Measurements from ENCODE around the gene KLHDC2.

GRCh38 chr14:49769581-49770211 is 1.7 kb downstream of the KLHDC2 start:
- TF ChIP-seq CTCF (IDR thresholded peaks at IDR 0.05; ENCODE audit: low read depth, low read length, poor library complexity, severe bottlenecking) (no peak), EZH2phosphoT487 (IDR thresholded peaks at IDR 0.05; ENCODE audit: borderline replicate concordance, low read length) (no peak)

All from DOHH2 (cell line).